ENCODE measurements around the gene TRIM37. TPM values are rescaled to one million over a fixed set of nuclear protein-coding genes. Genes with fewer than 3 reads are reported as not detected.

The TRIM37 gene
- polyA plus RNA-seq, 1 experiment: 20.9 TPM

DNA sequence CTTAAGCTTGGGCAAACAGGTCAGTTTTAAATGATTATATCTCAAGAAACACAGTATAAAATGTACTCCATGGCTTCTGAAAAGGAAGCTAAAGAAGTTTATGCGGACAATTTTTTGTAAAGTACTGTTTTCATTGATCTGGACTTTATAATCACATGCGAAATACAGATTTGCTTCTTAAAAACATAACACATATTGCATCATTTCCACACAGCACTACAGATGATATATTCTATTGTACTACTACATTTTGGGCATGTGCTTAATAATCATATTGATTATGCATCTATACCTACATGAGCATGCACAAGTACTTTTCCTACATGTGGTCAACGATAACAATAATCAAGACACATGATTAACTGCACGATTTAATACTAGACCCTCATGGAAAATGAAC lies 22.5 kb downstream of the TRIM37 start:
- no peaks in the 10 kb centered on the region; the same call in 1 of the 2 replicates for H3K36me3 ChIP-seq (ENCODE audit: control insufficient read depth, insufficient read depth, low read length)
- CTCF ChIA-PET: interaction anchor here (1.2 kb wide), 1 partner anchor 38 kb away, joined by 4 read pairs; no protein-coding TSS in a partner anchor

DNA sequence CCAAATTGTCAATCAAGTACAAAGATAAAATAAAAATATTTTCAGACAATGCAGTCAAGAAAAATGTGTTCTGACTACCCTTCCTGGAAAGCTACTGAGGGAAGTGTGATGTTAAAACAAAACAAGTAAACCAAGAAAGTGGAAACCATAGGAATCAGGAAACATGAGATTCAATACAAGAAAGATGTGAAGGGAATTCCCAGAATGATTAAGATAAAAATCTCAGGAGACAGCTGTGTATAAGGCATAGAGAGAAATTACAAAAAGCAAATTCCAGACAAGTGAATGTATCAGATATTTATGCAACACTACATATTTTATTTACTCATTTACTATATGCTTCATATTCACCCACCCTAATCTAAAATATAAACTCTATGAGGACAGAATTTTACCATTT lies 32.2 kb downstream of the TRIM37 start:
- no peaks in the 10 kb centered on the region for H3K27me3 ChIP-seq (ENCODE audit: control insufficient read depth, insufficient read depth, low read length)
- no peak overlapping the region for H3K4me3 ChIP-seq (ENCODE audit: low read depth, low read length)
- ChIA-PET POLR2A (no interaction called here), CTCF (no interaction called here)
- peaks cover 2% of the 10 kb centered on the region for H3K36me3 ChIP-seq (ENCODE audit: control insufficient read depth, insufficient read depth, low read length)
- DNase-seq (ENCODE audit: low read depth): peak; percentile 19
- TF ChIP-seq, protein P1, sequence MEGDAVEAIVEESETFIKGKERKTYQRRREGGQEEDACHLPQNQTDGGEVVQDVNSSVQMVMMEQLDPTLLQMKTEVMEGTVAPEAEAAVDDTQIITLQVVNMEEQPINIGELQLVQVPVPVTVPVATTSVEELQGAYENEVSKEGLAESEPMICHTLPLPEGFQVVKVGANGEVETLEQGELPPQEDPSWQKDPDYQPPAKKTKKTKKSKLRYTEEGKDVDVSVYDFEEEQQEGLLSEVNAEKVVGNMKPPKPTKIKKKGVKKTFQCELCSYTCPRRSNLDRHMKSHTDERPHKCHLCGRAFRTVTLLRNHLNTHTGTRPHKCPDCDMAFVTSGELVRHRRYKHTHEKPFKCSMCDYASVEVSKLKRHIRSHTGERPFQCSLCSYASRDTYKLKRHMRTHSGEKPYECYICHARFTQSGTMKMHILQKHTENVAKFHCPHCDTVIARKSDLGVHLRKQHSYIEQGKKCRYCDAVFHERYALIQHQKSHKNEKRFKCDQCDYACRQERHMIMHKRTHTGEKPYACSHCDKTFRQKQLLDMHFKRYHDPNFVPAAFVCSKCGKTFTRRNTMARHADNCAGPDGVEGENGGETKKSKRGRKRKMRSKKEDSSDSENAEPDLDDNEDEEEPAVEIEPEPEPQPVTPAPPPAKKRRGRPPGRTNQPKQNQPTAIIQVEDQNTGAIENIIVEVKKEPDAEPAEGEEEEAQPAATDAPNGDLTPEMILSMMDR (IDR thresholded peaks at IDR 0.05; ENCODE audit: insufficient read depth, low read depth, low read length): no peak

More for the DNA sequence above, 22.5 kb downstream of the TRIM37 start:
- TF ChIP-seq, protein P1 (IDR thresholded peaks at IDR 0.05; ENCODE audit: insufficient read depth, low read depth, low read length): no peak
- no peak for DNase-seq (ENCODE audit: low read depth)
- Histone ChIP-seq H3K27me3 (ENCODE audit: control insufficient read depth, insufficient read depth, low read length) (no peaks in the 10 kb centered on the region), H3K4me3 (ENCODE audit: low read depth, low read length) (no peak overlapping the region)
- POLR2A ChIA-PET: no interaction called here

DNA sequence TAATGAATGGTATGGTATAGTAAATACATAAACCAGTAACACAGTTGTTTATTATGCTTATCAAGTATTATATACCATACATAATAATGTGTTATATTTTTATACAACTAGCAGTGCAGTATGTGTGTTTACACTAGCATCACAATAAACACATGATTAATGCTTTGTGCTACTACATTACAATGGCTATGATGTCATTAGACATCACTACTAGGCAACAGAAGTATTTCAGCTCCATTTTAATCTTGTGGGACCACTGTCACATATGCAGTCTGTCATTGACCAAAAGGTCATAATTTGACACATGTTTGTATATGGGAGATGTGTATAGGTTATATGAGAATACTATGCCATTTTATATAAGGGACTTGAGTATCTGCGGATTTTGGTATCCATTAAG lies 32.7 kb downstream of the TRIM37 start:
- CTCF ChIA-PET: no interaction called here
- POLR2A ChIA-PET: no interaction called here
- no peak overlapping the region for H3K4me3 ChIP-seq (ENCODE audit: low read depth, low read length)
- H3K36me3 ChIP-seq (ENCODE audit: control insufficient read depth, insufficient read depth, low read length): peaks cover 2% of the 10 kb centered on the region
- TF ChIP-seq, protein P1 (IDR thresholded peaks at IDR 0.05; ENCODE audit: insufficient read depth, low read depth, low read length): no peak
- no peak for DNase-seq (ENCODE audit: low read depth)
- H3K27me3 ChIP-seq (ENCODE audit: control insufficient read depth, insufficient read depth, low read length): no peaks in the 10 kb centered on the region

DNA sequence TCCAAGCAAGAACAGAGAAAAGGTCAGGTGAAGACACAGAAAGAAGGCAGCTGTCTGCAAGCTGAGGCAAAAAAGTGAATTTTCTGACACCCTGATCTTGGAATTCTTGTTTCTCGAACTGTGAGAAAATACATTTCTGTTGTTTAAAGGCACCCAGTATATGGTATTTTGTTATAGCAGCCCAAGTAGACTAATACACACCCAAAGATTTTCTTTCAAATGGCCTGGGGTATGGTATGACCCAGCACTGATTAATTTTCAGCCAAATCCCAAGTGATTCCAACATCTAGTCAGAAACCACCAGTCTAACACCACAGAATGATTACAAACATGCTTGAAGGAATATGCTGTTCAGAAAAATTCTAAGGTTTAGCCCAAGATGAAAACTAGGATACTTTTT lies 36.8 kb downstream of the TRIM37 start:
- Histone ChIP-seq H3K36me3 (ENCODE audit: control insufficient read depth, insufficient read depth, low read length) (no peaks in the 10 kb centered on the region), H3K4me3 (ENCODE audit: low read depth, low read length) (no peak overlapping the region), H3K27me3 (ENCODE audit: control insufficient read depth, insufficient read depth, low read length) (no peaks in the 10 kb centered on the region)
- POLR2A ChIA-PET: no interaction called here
- no peak for DNase-seq (ENCODE audit: low read depth)
- TF ChIP-seq, protein P1 (IDR thresholded peaks at IDR 0.05; ENCODE audit: insufficient read depth, low read depth, low read length): no peak
- CTCF ChIA-PET: interaction anchor here (0.6 kb wide), 1 partner anchor 15 kb away, joined by 3 read pairs; no protein-coding TSS in a partner anchor

DNA sequence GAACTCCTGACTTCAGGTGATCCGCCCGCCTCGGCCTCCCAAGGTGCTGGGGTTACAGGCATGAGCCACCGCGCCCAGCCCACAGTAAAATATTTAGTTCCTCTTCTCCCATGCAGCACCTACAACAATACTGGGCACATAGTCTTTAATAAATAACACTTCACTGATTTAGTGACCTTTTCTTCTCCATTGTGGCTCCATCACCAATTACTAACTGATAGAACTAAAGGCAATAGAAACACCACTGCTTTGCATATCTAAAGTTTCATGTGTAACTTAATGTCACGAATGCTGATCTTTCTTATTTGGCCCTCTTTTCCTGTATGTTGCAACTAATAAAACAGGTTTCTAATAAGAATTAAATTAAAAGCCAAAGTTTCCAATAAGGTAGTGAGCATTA lies 38.9 kb downstream of the TRIM37 start:
- DNase-seq (ENCODE audit: low read depth): no peak
- ChIA-PET POLR2A (no interaction called here), CTCF (no interaction called here)
- Histone ChIP-seq H3K36me3 (ENCODE audit: control insufficient read depth, insufficient read depth, low read length) (no peaks in the 10 kb centered on the region), H3K4me3 (ENCODE audit: low read depth, low read length) (no peak overlapping the region), H3K27me3 (ENCODE audit: control insufficient read depth, insufficient read depth, low read length) (no peaks in the 10 kb centered on the region)
- TF ChIP-seq, protein P1 (IDR thresholded peaks at IDR 0.05; ENCODE audit: insufficient read depth, low read depth, low read length): no peak
